COLO668 (cell line): ENCODE measurements around the gene CALHM5.

ENCODE experiments used
- DNase-seq: peaks from one replicate; lab custom pipeline; 2025; ENCODE audit not compliant: unreplicated experiment; lab: John Stamatoyannopoulos, UW

Gene CALHM5

DNA sequence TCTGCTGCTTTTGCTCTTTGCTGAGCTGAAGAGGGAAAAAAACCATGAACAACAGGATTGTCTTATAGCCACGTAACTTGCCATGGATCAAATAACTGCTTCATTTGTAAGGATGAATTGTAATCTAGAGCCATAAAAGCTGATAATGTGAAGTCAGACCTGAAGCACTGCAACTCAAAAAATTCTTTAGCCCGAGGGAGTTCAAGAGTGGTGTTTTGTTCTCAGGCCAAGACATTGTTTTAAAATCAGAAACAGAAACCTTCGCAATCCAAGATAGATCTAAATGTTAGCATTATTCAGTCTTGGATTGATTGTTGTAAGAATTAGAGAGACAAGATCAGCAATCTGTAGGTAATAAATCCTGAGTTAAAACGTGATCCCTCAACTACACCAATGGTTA lies 34.2 kb downstream of the CALHM5 start, which contains the start of gene TRAPPC3L:
Gene TRAPPC3L, minus strand, starts transcription at position 34 of the 400 bp plus-strand sequence. CDS start 170 bp downstream, outside the sequence.
- no peak for DNase-seq

DNA sequence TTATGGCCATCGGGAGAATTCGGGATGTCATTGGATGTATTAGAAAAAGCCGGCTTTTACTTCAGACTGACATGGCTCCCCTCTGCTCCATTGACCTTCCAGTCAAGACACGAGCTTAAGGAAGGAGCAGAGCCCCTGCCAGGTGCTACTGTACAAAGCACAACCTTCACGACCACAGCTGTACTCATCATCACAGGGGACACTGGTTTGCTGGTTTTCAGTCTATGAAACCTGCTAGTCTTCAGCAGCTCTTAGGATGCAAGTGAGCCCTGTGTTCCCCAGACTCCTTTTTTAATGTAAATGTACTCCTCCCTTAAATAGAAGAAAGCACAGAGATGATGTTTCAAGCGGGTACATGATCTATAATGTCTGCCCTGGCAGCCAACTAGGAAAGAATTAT lies 35.9 kb downstream of the CALHM5 start:
- no peak for DNase-seq

DNA sequence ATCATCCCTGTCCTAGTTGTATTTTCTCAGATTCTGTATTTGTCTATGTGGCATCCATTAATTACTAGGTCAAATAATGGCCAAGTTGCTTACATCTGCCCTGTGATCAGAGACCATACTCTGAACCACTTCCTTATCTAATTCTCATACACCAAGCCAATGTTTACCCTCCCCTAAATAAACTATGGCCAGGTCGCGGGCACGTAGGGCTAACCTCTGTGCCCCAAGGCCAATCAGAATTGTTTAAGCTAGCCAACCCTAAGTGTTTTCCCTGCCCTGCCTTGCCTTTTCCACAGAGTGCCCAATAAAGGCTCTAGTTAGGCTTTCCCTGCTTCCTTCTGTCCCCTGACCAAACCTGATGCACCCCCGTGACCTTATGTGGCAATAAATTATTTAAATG lies 39.4 kb downstream of the CALHM5 start:
- no peak for DNase-seq

- DNase-seq: no peak
Observed at GRCh38 chr6:116553451-116553850, 42.0 kb downstream of the CALHM5 start, which contains the start of gene CALHM4. Gene CALHM4 (plus strand): TSS chr6:116553751. CDS start chr6:116553794, 43 bp downstream.

- no peak for DNase-seq
Observed at GRCh38 chr6:116556065-116556464, 44.6 kb downstream of the CALHM5 start.

- no peak for DNase-seq
Observed at GRCh38 chr6:116556814-116557415, 45.5 kb downstream of the CALHM5 start.

DNA sequence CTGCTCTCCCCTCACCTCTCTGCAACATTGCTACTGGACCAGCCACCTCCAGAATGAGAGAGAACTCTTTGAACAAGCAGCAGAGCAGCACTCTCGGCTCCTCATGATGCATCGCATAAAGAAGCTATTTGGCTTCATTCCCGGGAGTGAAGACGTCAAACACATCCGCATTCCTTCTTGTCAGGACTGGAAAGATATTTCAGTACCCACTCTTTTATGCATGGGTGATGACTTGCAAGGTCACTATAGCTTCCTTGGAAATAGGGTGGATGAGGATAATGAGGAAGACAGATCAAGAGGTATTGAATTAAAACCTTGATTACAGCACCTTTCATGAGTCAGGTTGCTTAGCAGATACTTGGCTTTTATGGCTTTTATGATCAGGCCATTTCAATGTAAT lies 46.5 kb downstream of the CALHM5 start:
- DNase-seq: no peak

DNA sequence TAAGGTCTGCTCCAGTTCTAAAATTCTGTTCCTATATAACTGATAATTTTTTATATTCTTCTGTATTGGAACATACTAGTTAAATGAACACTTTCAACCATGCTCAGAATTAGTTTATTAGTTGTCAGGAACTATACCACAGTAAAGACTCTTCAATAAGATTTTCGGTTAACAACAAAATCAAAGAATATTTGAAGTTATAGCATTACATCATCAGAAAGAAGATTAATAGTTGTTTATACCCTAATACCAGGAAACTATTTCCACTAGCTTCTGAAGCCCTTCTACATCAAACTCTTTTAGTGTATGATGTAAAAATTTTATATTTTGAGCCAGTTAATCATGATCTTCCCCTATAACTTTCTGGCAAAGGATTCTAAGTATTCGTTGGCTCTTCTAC lies 48.7 kb downstream of the CALHM5 start:
- DNase-seq: no peak

GRCh38 chr6:116561377-116562018 lies 50.1 kb downstream of the CALHM5 start:
- peak; percentile 40 for DNase-seq

- DNase-seq: no peak
Observed at GRCh38 chr6:116562019-116562403, 50.6 kb downstream of the CALHM5 start.

GRCh38 chr6:116562614-116563013 lies 51.2 kb downstream of the CALHM5 start:
- DNase-seq: no peak

DNA sequence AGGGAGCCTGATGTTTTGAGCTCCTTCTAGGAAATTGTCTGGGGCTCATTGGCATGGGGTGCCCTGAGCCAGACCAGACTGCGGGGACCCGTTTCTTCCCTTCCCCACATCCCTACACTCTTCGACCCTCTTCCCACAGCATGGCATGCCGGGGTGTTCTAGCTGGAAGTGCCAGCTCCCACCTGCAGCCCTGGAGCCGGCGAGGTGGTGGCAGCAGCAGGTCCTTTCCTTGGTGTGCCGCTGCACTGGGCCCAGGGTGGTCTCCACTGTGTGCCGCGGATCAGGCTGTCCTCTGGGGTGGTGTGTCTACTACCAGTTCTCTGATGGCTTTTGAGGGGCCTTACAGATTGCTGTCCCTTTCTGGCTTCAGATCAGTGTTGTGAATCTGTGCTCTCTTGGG lies 52.4 kb downstream of the CALHM5 start:
- no peak for DNase-seq

- no peak for DNase-seq
Observed at GRCh38 chr6:116564311-116564710, 52.9 kb downstream of the CALHM5 start.

DNA sequence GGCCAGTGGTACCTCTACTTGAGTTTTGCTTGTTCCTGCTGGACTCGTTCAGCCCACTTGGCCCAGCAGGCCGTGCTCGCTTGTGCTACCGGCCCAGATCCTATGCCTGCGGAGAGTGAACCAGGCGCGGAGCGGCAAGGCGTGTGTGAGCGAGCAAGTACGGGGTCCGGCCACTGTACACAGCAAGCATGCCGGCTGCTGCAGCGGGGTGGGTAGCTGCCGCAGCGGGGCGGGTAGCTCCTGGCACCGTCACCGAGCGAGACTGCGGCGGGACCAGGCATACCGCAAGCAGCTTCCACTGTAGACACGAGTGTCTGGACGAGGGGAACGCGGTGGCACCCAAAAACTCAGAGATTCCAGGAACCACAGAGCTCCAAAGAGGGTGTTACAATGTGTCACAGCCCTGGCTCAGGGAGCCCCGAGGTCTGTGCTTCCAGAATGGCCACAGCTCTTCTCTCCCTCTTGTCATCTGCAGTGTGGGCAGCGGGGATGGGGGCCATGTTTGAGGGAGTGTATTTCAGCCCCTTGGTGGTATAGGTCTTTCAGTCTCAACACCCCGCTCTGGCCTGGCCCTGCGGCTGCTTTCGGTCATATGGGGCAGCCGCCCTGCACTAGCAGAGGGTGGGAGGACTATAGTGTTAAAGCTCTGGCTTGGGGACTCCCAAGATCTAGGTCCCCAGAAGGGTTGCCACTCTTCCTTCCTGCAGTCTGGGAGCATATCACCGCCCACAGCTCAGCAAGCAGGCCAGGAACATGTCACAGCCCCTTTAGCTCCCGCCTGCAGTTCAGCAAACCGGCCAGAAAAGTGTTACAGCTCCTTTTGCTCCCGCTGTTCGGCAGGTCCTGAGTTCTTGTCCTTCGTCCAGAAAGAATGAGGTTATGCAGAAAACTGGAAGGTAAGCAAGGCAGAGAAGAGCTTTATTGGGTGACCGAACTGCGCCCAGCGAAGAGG lies 53.8 kb downstream of the CALHM5 start:
- DNase-seq: no peak

GRCh38 chr6:116568111-116568510 lies 56.7 kb downstream of the CALHM5 start:
- no peak for DNase-seq

DNA sequence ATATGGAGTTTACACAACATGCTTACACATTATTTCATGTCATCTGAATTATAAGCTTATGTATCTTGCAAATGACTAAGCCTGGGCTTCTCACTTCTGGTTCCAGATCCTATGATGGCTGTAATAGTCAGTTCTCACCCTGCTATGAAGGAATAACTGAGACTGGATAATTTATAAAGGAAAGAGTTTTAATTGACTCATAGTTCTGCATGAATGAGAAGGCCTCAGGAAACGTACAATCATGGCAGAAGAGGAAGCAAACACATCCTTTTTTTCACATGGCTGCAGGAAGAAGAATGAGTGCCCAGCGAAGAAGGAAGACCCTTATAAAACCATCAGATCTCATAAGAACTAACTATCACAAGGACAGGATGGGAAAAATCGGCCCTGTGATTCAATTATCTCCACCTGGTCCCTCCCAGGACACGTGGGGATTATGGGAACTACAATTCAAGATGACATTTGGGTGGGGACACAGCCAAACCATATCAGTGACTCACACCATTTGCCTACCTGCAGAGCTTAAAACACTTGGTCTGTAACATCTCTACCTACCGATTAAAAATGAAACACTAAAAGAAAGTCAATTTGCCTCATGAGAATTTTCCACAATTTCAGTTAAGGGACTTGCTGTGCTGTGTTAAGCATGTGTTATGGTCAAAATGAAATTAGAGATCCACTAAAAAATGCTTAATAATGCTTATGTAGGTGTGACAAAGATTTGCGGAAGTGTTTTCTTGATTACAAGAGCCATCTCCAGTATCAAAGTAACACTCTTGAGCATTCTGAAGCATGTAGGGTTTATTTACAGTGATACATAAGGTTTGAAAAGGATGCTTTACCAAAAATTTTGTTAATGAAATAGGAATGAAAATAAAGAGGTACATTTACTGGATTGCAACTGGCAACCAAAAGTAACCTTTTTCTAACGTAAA lies 57.6 kb downstream of the CALHM5 start:
- no peak for DNase-seq

DNA sequence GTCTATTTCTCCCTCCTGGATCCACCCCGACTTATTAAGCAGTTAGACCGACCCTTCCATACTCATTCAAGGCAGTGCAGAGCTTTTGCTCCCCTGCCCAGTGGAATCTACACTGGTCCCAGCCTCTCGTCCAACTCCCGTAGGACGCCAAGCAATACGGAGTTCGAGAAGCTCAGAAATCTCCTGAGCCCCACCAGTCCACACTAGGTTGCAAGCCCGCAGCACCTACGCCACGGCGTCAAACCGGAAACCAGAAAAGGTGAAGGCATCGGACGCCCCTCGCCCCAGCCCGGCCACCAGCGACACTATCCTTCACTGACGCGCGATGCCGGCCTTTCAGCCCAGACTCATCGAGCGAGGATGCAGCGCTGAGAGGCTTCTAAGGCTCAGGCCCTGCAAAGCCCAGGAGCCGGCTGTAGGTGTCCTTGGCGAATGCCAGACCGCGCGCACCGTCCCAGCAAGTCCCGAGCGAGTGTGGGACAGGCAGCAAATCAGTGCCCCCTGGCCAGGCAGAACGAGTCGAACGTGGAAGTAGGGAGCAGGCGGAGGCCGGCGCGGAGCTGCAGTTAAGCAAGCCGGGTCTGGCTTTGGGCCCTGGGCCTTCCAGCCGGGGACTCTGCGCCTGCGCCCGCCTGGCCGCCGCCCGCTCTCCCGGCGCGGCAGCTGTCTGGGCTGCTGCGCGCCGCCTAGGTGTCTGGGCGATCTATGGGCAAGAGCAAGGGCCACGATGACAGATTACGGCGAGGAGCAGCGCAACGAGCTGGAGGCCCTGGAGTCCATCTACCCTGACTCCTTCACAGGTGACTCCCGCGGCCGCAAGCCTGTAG lies 59.6 kb downstream of the CALHM5 start, which contains the start of gene RWDD1:
Gene RWDD1, plus strand, starts transcription at position 649 of the 827 bp plus-strand sequence. Its CDS starts 79 bp downstream, at position 728.
- DNase-seq: peak; percentile 95

DNA sequence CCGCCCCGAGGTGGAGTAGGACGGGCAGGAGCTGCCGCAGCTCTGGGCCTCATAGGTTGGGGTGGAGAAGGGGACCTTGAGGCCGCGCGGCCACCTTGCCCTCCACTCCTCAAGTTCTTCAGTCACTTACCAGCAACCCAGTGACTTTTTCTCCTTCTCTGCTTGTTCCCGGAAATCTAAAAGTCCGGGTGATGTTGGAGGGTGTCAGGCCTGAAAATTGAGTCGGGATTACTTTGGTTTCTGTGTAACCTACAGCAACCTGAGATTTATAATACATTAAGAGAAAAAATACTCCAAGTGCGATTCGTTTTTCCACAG lies 60.2 kb downstream of the CALHM5 start:
- no peak for DNase-seq

GRCh38 chr6:116572162-116572561 lies 60.7 kb downstream of the CALHM5 start:
- peak; percentile 18 for DNase-seq
